Measurements from ENCODE around the gene LPP. TPM values are rescaled to one million over a fixed set of nuclear protein-coding genes. Genes with fewer than 3 reads are reported as not detected.
A peak's percentile ranks its signal among the peaks of the same experiment; 100 is the strongest.

The LPP gene
- total and polyA plus RNA-seq, 2 of the 13 experiments (the other 11 are each of a cell fraction or from before 2014, with no cell fraction given): 19.2 to 29.9 TPM

GRCh38 chr3:188264226-188265207, 110.6 kb downstream of the LPP start (continued):
- TF ChIP-seq HNF1A (IDR thresholded peaks at IDR 0.05; ENCODE audit: low read depth): no peak
- no peak for TF ChIP-seq HNF1A (CRISPR knock-in tag; IDR thresholded peaks at IDR 0.05; ENCODE audit: borderline replicate concordance)
- no peak for TF ChIP-seq CCAR2 (optimal IDR thresholded peaks at IDR 0.05; ENCODE audit: low read depth, low read length)
- TF ChIP-seq SIN3B (IDR thresholded peaks at IDR 0.05; ENCODE audit: low read length): no peak
- TF ChIP-seq RARA (CRISPR knock-in tag; IDR thresholded peaks at IDR 0.05): peak; percentile 37; the same call in 1 of the 2 replicates
- TF ChIP-seq ZBTB39 (CRISPR knock-in tag; IDR thresholded peaks at IDR 0.05): no peak
- TF ChIP-seq THAP11 (CRISPR knock-in tag; IDR thresholded peaks at IDR 0.05): no peak
- peak; percentile 18; the same call in 1 of the 2 replicates for TF ChIP-seq ZFX (CRISPR knock-in tag; IDR thresholded peaks at IDR 0.05; ENCODE audit: low read depth)
- TF ChIP-seq AHDC1 (CRISPR knock-in tag; IDR thresholded peaks at IDR 0.05; ENCODE audit: borderline replicate concordance): no peak
- TF ChIP-seq REST (IDR thresholded peaks at IDR 0.05; ENCODE audit: borderline replicate concordance in 1 of 2, low read depth in 1 of 2, low read length in 2 of 2): no peak
- no peak for TF ChIP-seq NKX3-1 (CRISPR knock-in tag; IDR thresholded peaks at IDR 0.05)
